ENCODE measurements around the gene ZNF552.
"Not testable (repeated sequence)": the region's sequence is repeated elsewhere in the genome, so short reads cannot be mapped to it uniquely, and the experiment has no call there.

- TF ChIP-seq, protein P1, sequence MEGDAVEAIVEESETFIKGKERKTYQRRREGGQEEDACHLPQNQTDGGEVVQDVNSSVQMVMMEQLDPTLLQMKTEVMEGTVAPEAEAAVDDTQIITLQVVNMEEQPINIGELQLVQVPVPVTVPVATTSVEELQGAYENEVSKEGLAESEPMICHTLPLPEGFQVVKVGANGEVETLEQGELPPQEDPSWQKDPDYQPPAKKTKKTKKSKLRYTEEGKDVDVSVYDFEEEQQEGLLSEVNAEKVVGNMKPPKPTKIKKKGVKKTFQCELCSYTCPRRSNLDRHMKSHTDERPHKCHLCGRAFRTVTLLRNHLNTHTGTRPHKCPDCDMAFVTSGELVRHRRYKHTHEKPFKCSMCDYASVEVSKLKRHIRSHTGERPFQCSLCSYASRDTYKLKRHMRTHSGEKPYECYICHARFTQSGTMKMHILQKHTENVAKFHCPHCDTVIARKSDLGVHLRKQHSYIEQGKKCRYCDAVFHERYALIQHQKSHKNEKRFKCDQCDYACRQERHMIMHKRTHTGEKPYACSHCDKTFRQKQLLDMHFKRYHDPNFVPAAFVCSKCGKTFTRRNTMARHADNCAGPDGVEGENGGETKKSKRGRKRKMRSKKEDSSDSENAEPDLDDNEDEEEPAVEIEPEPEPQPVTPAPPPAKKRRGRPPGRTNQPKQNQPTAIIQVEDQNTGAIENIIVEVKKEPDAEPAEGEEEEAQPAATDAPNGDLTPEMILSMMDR (conservative IDR thresholded peaks at IDR 0.05; ENCODE audit: low read depth, low read length): not testable (repeated sequence)
- not testable (repeated sequence) for TF ChIP-seq EZH2 (IDR thresholded peaks at IDR 0.05; ENCODE audit: low read length, unreplicated experiment)
Measured at GRCh38 chr19:57849666-57850473, 35.2 kb upstream of the ZNF552 start, which contains the start of gene ZNF587.

Data from PC-3 (cell line).